K562 (cell line): Measurements from ENCODE around the gene MED29. TPM values are rescaled to one million over a fixed set of nuclear protein-coding genes. Genes with fewer than 3 reads are reported as not detected.

Experiments used
- ATF7 ChIP-seq: fragments of 450-650 bp; IDR thresholded peaks from 2 replicates; pipeline ENCODE4 v1.7.1; 2014; ENCODE audit warnings: mild to moderate bottlenecking, moderate library complexity
- CBX2 ChIP-seq: fragments of 200-600 bp; sonication (generic); IDR thresholded peaks from one replicate; pipeline ENCODE4 v1.6.1; 2012; ENCODE audit warnings: mild to moderate bottlenecking, low read length, inconsistent platforms; ENCODE audit not compliant: insufficient read depth, poor library complexity, severe bottlenecking
- CBX8 ChIP-seq: fragments of 200-600 bp; sonication (generic); IDR thresholded peaks from 2 replicates; pipeline ENCODE4 v1.6.1; 2012; ENCODE audit warnings: borderline replicate concordance, mixed run types, low read depth, mild to moderate bottlenecking, moderate library complexity, mixed read lengths, low read length, control low read depth, inconsistent platforms; ENCODE audit not compliant: poor library complexity, severe bottlenecking; ENCODE audit errors: extremely low read depth
- COPS2 ChIP-seq: fragments of 450-650 bp; conservative IDR thresholded peaks from 2 replicates; pipeline ENCODE4 v1.6.1; 2016; ENCODE audit warnings: mild to moderate bottlenecking, moderate library complexity
- HDGF ChIP-seq: fragments of 450-650 bp; IDR thresholded peaks from 2 replicates; pipeline ENCODE4 v1.6.1; 2016
- HMG20B ChIP-seq: fragments of 250-450 bp; sonication (Bioruptor Pico); IDR thresholded peaks from 2 replicates; pipeline ENCODE4 v1.5.0; 2021; ENCODE audit warnings: mild to moderate bottlenecking
- NCOA1 ChIP-seq: fragments of 450-650 bp; IDR thresholded peaks from 2 replicates; pipeline ENCODE4 v1.6.1; 2016; ENCODE audit warnings: low read depth
- NR2F6 ChIP-seq: fragments of 450-650 bp; formaldehyde crosslinking; IDR thresholded peaks from 2 replicates; pipeline ENCODE4 v1.4.0; 2020; ENCODE audit warnings: mild to moderate bottlenecking
- TARDBP ChIP-seq: fragments of 450-650 bp; IDR thresholded peaks from 2 replicates; pipeline ENCODE4 v1.6.1; 2016
- ZC3H4 ChIP-seq: sonication (generic); formaldehyde crosslinking; IDR thresholded peaks from 2 replicates; pipeline ENCODE4 v1.9.0; 2021; ENCODE audit warnings: missing genetic modification reagents, borderline replicate concordance
- ZNF23 ChIP-seq: fragments of 250-450 bp; sonication (Bioruptor Pico); IDR thresholded peaks from 2 replicates; pipeline ENCODE4 v1.4.0; 2020; ENCODE audit warnings: mild to moderate bottlenecking
- ZNF444 ChIP-seq: fragments of 250-450 bp; sonication (Bioruptor Pico); IDR thresholded peaks from 2 replicates; pipeline ENCODE4 v1.4.0; 2020; ENCODE audit warnings: mild to moderate bottlenecking, moderate library complexity
- ZNF695 ChIP-seq: fragments of 450-650 bp; formaldehyde crosslinking; IDR thresholded peaks from 2 replicates; pipeline ENCODE4 v1.4.0; 2020; ENCODE audit warnings: mild to moderate bottlenecking, moderate library complexity
- ZNF699 ChIP-seq: fragments of 250-450 bp; sonication (Bioruptor Pico); IDR thresholded peaks from 2 replicates; pipeline ENCODE4 v1.8.0; 2021; ENCODE audit warnings: mild to moderate bottlenecking, moderate library complexity; ENCODE audit not compliant: insufficient replicate concordance
- ZNF780A ChIP-seq: fragments of 250-450 bp; sonication (Bioruptor Pico); IDR thresholded peaks from 2 replicates; pipeline ENCODE4 v1.5.0; 2021; ENCODE audit warnings: mild to moderate bottlenecking
- polyA plus RNA-seq, 8 experiments: library from polyadenylated mRNA; depleted of rRNA in 4 of 8; stranded (reverse) in 5 of 8; unstranded in 3 of 8; fragments of >200 nt; fragmentation: Nextera tagmentation in 2 of 8; fragmentation: Illumina TruSeq in 1 of 8; extraction: Ambion mirVana in 2 of 8; extraction: Trizol in 1 of 8; gene quantifications; 2 replicates each; pipeline versions ENCODE4 v1.2.1 to v1.2.3, GENCODE V29; 2011 to 2014; ENCODE audit warnings: inconsistent platforms in 1 of 8, missing spikeins in 1 of 8
- total RNA-seq, 7 experiments: library from RNA; depleted of rRNA in 6 of 7; stranded (reverse); fragments of >200 nt in 6 of 7; fragmentation: Illumina TruSeq in 2 of 7; extraction: Trizol in 2 of 7; gene quantifications; 2 replicates each; pipeline versions ENCODE4 v1.2.1 to v1.2.3, GENCODE V29; 2011 to 2021; ENCODE audit warnings: low replicate concordance in 1 of 7
- TF ChIP-seq, protein P1 (sequence below): fragments of 150-350 bp; IDR thresholded peaks from 2 replicates; pipeline ENCODE4 v1.6.1; 2014; ENCODE audit warnings: low read depth, mild to moderate bottlenecking, low read length, borderline replicate concordance
- TF ChIP-seq, protein P2 (sequence below): fragments of 250-450 bp; sonication (Bioruptor Pico); IDR thresholded peaks from 2 replicates; pipeline ENCODE4 v1.8.0; 2022; ENCODE audit warnings: moderate library complexity, mild to moderate bottlenecking, inconsistent platforms
- TF ChIP-seq, protein P3 (sequence below), 2 experiments: IDR thresholded peaks in 1 of 2; conservative IDR thresholded peaks in 1 of 2; 2 replicates each; pipeline ENCODE4 v1.6.1; 2016; ENCODE audit warnings: low read depth in 2 of 2, mild to moderate bottlenecking in 1 of 2, missing compliant biosample characterization in 1 of 2, missing genetic modification characterization in 1 of 2, moderate library complexity in 1 of 2
- TF ChIP-seq, protein P4 (sequence below): fragments of 250-450 bp; sonication (Bioruptor Pico); IDR thresholded peaks from 2 replicates; pipeline ENCODE4 v1.9.0; 2021; ENCODE audit warnings: mild to moderate bottlenecking

MED29 gene
- total and polyA plus RNA-seq, 9 of the 15 experiments (the other 6 are each of a cell fraction or from before 2014, with no cell fraction given) = 1.8 to 22.6 (median 12.4) TPM

DNA sequence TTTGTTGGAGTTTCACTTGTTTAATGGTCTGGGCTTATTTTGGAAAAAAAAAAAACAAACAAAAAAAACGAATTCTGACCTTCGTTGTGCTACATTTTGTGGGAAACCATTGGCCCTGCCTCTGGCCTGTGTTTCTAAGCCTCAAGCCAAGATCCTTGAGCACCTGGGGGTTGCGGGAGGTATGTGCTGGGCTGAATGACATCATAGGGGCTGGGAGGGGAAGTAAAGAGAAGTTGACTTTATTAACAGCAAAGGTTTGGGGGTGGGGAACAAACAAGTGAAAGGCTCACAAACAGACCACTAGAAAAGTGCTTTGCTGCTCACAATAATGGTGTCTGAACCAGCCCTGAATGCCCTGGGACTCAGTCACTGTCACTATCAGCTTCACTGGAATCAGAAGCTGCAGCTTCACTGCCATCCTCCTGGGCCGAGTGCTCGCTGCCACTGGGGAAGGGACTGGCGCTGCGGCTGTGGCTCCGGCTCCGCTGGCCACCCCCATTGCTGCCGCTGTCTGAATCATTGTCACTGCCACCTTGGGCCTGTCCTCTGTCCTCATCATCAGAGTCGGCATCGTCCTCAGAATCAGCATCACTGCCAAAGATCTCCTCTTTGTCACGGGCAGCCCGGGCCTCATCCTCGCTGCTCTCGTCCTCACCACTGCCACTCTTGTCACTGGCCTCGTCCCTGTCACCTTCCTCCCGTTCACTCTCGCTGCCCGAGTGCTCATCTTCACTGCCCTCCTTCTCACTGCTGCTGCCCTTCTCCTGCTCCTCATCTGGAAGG lies 5.4 kb upstream of the MED29 start (continued):
- TF ChIP-seq, protein P1, sequence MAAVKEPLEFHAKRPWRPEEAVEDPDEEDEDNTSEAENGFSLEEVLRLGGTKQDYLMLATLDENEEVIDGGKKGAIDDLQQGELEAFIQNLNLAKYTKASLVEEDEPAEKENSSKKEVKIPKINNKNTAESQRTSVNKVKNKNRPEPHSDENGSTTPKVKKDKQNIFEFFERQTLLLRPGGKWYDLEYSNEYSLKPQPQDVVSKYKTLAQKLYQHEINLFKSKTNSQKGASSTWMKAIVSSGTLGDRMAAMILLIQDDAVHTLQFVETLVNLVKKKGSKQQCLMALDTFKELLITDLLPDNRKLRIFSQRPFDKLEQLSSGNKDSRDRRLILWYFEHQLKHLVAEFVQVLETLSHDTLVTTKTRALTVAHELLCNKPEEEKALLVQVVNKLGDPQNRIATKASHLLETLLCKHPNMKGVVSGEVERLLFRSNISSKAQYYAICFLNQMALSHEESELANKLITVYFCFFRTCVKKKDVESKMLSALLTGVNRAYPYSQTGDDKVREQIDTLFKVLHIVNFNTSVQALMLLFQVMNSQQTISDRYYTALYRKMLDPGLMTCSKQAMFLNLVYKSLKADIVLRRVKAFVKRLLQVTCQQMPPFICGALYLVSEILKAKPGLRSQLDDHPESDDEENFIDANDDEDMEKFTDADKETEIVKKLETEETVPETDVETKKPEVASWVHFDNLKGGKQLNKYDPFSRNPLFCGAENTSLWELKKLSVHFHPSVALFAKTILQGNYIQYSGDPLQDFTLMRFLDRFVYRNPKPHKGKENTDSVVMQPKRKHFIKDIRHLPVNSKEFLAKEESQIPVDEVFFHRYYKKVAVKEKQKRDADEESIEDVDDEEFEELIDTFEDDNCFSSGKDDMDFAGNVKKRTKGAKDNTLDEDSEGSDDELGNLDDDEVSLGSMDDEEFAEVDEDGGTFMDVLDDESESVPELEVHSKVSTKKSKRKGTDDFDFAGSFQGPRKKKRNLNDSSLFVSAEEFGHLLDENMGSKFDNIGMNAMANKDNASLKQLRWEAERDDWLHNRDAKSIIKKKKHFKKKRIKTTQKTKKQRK = no peak
- TF ChIP-seq HMG20B (CRISPR knock-in tag) (no peak), CBX8 (no peak), ZNF699 (CRISPR knock-in tag) (no peak), ZNF780A (no peak), NR2F6 (CRISPR knock-in tag) (no peak), NCOA1 (no peak), TARDBP (no peak), ZNF23 (no peak), ZNF444 (CRISPR knock-in tag) (no peak), ZNF695 (CRISPR knock-in tag) (no peak), HDGF (no peak), CBX2 (no peak), ATF7 (0 out of 2 replicates have a peak, but pooled peaks have one; percentile 13), ZC3H4 (CRISPR knock-in tag) (no peak), COPS2 (no peak)
- TF ChIP-seq, protein P2, sequence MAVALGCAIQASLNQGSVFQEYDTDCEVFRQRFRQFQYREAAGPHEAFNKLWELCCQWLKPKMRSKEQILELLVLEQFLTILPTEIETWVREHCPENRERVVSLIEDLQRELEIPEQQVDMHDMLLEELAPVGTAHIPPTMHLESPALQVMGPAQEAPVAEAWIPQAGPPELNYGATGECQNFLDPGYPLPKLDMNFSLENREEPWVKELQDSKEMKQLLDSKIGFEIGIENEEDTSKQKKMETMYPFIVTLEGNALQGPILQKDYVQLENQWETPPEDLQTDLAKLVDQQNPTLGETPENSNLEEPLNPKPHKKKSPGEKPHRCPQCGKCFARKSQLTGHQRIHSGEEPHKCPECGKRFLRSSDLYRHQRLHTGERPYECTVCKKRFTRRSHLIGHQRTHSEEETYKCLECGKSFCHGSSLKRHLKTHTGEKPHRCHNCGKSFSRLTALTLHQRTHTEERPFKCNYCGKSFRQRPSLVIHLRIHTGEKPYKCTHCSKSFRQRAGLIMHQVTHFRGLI (CRISPR knock-in tag) = no peak
- TF ChIP-seq, protein P3, sequence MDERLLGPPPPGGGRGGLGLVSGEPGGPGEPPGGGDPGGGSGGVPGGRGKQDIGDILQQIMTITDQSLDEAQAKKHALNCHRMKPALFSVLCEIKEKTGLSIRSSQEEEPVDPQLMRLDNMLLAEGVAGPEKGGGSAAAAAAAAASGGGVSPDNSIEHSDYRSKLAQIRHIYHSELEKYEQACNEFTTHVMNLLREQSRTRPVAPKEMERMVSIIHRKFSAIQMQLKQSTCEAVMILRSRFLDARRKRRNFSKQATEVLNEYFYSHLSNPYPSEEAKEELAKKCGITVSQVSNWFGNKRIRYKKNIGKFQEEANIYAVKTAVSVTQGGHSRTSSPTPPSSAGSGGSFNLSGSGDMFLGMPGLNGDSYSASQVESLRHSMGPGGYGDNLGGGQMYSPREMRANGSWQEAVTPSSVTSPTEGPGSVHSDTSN (CRISPR knock-in tag; IDR thresholded peaks at IDR 0.05; ENCODE audit: low read depth) = no peak
- TF ChIP-seq, protein P3 (tag; conservative IDR thresholded peaks at IDR 0.05; ENCODE audit: low read depth) = no peak
- TF ChIP-seq, protein P4, sequence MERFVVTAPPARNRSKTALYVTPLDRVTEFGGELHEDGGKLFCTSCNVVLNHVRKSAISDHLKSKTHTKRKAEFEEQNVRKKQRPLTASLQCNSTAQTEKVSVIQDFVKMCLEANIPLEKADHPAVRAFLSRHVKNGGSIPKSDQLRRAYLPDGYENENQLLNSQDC (CRISPR knock-in tag) = no peak
